Adrenal gland (tissue), 12 donors: Measurements from ENCODE around the gene SIN3A. TPM values are rescaled to one million over a fixed set of nuclear protein-coding genes. Genes with fewer than 3 reads are reported as not detected.
"Not testable (repeated sequence)": the region's sequence is repeated elsewhere in the genome, so short reads cannot be mapped to it uniquely, and the experiment has no call there.

Experiments used
- DNase-seq, 7 donors: peaks; one replicate each; pipeline ENCODE4 v3.0.0-alpha.2; 2019 to 2020
- H3K27ac ChIP-seq, 5 donors: fragments of 200-600 bp; sonication (generic) in 4 of 5; 1 replicate in 3 of 5; 2 replicates in 2 of 5; pipeline versions ENCODE4 v1.5.1 to v1.8.0; 2016 to 2020; ENCODE audit warnings: mild to moderate bottlenecking in 1 of 5
- H3K27me3 ChIP-seq: fragments of 200-600 bp; 2 replicates; pipeline ENCODE4 v1.8.0; 2021
- H3K36me3 ChIP-seq, 2 donors: fragments of 200-600 bp; replicated peaks in 1 of 2; 1 replicate in 1 of 2; 2 replicates in 1 of 2; pipeline versions ENCODE4 v1.5.1 to v1.8.0; 2018 to 2022
- H3K4me1 ChIP-seq, 2 donors: fragments of 200-600 bp; replicated peaks in 1 of 2; 1 replicate in 1 of 2; 2 replicates in 1 of 2; pipeline versions ENCODE4 v1.5.1 to v1.8.0; 2018 to 2021
- H3K4me3 ChIP-seq, 4 donors: fragments of 200-600 bp; sonication (generic) in 3 of 4; one replicate each; pipeline ENCODE4 v1.5.1; 2016 to 2018
- H3K9me3 ChIP-seq, 3 donors: fragments of 200-600 bp; sonication (generic) in 1 of 3; replicated peaks in 1 of 3; 1 replicate in 2 of 3; 2 replicates in 1 of 3; pipeline versions ENCODE4 v1.5.1 to v1.8.0; 2016 to 2021
- CTCF ChIP-seq, 6 experiments: fragments of 450-650 bp in 4 of 6; fragments of 200-600 bp in 2 of 6; sonication (generic) in 1 of 6; IDR thresholded peaks; 1 replicate in 5 of 6; 2 replicates in 1 of 6; pipeline versions ENCODE4 v1.5.1 to v1.8.0; 2016 to 2021; ENCODE audit warnings: antibody characterized with exemption in 6 of 6, mild to moderate bottlenecking in 2 of 6, moderate library complexity in 1 of 6
- POLR2A ChIP-seq, 2 donors: fragments of 450-650 bp; IDR thresholded peaks; one replicate each; pipeline ENCODE4 v1.6.1; 2017; ENCODE audit warnings: antibody characterized with exemption in 2 of 2, mild to moderate bottlenecking in 2 of 2, moderate library complexity in 1 of 2
- WGBS, 4 donors: extraction: QIAGEN DNeasy Blood & Tissue Kit in 2 of 4; methylation state at CpG; one replicate each; pipeline versions ENCODE4 v1.1.5 to v1.1.7; 2013 to 2017; 5-methylcytosine and 5-hydroxymethylcytosine counted together
- intact Hi-C, 2 donors: fragments of 100-400 bp; cut with DNase I; formaldehyde crosslinking; loops; one replicate each; pipeline versions ENCODE4 v1.14.1 to v1.15.0; 2022 to 2023
- polyA plus RNA-seq, 3 donors: library from polyadenylated mRNA; stranded (reverse); fragments of 200-250 nt in 2 of 3; fragments of 350-450 nt in 1 of 3; fragmentation: Illumina TruSeq in 1 of 3; extraction: RNeasy Lipid Tissue Mini Kit (QIAGEN cat#74804) in 1 of 3; gene quantifications; one replicate each; pipeline ENCODE4 v1.2.3, GENCODE V29; 2013 to 2014
- total RNA-seq, 9 donors: library from RNA; depleted of rRNA in 4 of 9; stranded (reverse); fragments of >200 nt in 4 of 9; fragments of 120-200 nt in 1 of 9; fragmentation: NEBNext Ultra II Directional in 1 of 9; extraction: Animal tissue kit (Norgen Biotek cat#: 25700) in 1 of 9; gene quantifications; one replicate each; pipeline versions ENCODE4 v1.1.0 to v1.2.4, GENCODE V29; 2013 to 2023
- donor health status: healthy with polysubstance abuse.
- donor health status: Bipolar disorder and iron deficiency.
- donor health status: DM: yes; HTN: yes; CAD: no.
- donor health status: DM: no; HTN: no; CAD: no.
- donor health status: DM: no; HTN: no; CAD: no.
- donor health status: DM: yes; HTN: yes; CAD: no.

Gene SIN3A
- total and polyA plus RNA-seq, 12 donors = 11.1 to 72.7 (median 32.0) TPM

- intact Hi-C loops = no loop called here
- WGBS, 4 donors = 80 to 90% (median 89%) methylated on average over 8 to 16 of the region's 16 CpGs
- peaks cover 0 to 15% of the 10 kb centered on the region in 2 donors for H3K4me1 ChIP-seq
Observed at GRCh38 chr15:75352186-75353080, 99.1 kb downstream of the SIN3A start.

GRCh38 chr15:75350601-75351361, 100.7 kb downstream of the SIN3A start:
- Histone ChIP-seq H3K4me1 (peaks cover 0 to 25% of the 10 kb centered on the region in 2 donors), H3K9me3 (no peaks in the 10 kb centered on the region), H3K4me3 (no peak overlapping the region), H3K27me3 (no peaks in the 10 kb centered on the region), H3K27ac (no peak overlapping the region), H3K36me3 (peaks cover 0 to 17% of the 10 kb centered on the region in 2 donors)
- 74 to 85% (median 79%) methylated on average over 6 to 7 of the region's 7 CpGs for WGBS, 4 donors
- TF ChIP-seq POLR2A (IDR thresholded peaks at IDR 0.05) (no peak), CTCF (IDR thresholded peaks at IDR 0.05) (no peak)
- intact Hi-C loops = no loop called here
- peak in 1 of 7 donors; percentile 15 for DNase-seq

More at GRCh38 chr15:75352186-75353080, 99.1 kb downstream of the SIN3A start:
- peak in 1 of 7 donors; percentile 25 for DNase-seq
- TF ChIP-seq POLR2A (IDR thresholded peaks at IDR 0.05) (no peak), CTCF (IDR thresholded peaks at IDR 0.05) (no peak)
- Histone ChIP-seq H3K4me3 (no peak overlapping the region), H3K27me3 (no peaks in the 10 kb centered on the region), H3K36me3 (peaks cover 0 to 33% of the 10 kb centered on the region in 2 donors), H3K9me3 (no peaks in the 10 kb centered on the region), H3K27ac (peak overlapping the region in 1 of 5 donors; percentile 5)

- TF ChIP-seq CTCF (IDR thresholded peaks at IDR 0.05) = no peak
- no peak for TF ChIP-seq POLR2A (IDR thresholded peaks at IDR 0.05)
- intact Hi-C loops = no loop called here
- 70 to 83% (median 73%) methylated on average over 7 to 9 of the region's 9 CpGs for WGBS, 4 donors
- Histone ChIP-seq H3K27me3 (no peaks in the 10 kb centered on the region), H3K9me3 (no peaks in the 10 kb centered on the region), H3K36me3 (peaks cover 0 to 9% of the 10 kb centered on the region in 2 donors), H3K27ac (no peak overlapping the region), H3K4me1 (peaks cover 0 to 25% of the 10 kb centered on the region in 2 donors), H3K4me3 (no peak overlapping the region)
- DNase-seq = peak in 2 of 7 donors; percentile 43 to 62
Observed at GRCh38 chr15:75349851-75350588, 101.5 kb downstream of the SIN3A start.

GRCh38 chr15:75349351-75349669, 102.2 kb downstream of the SIN3A start:
- intact Hi-C loops, H3K4me3 ChIP-seq, DNase-seq, H3K9me3 ChIP-seq, H3K27me3 ChIP-seq, H3K36me3 ChIP-seq: not testable (repeated sequence)
- Histone ChIP-seq H3K4me1 (peaks cover 0 to 25% of the 10 kb centered on the region in 2 donors), H3K27ac (peak overlapping the region in 2 of 5 donors; percentile 75 to 80)
- WGBS, 4 donors = 88 to 98% (median 90%) methylated on average over 5 to 8 of the region's 8 CpGs
